ENCODE results near the gene EIF3K.

- TF ChIP-seq CTCF (IDR thresholded peaks at IDR 0.05), result no peak
- TF ChIP-seq POLR2A (IDR thresholded peaks at IDR 0.05), result peak; percentile 68 to 82
Measured at GRCh38 chr19:38649305-38650171, 30.6 kb downstream of the EIF3K start.
